ENCODE results near the gene GLRA1.

The GLRA1 gene

GRCh38 chr5:151906246-151906645, 18.4 kb downstream of the GLRA1 start:
- DNase-seq (ENCODE audit: low read depth), result no peak

GRCh38 chr5:151905557-151905961, 19.1 kb downstream of the GLRA1 start:
- no peak overlapping the region for H3K4me3 ChIP-seq (ENCODE audit: low read depth, low read length)
- no peak for TF ChIP-seq MAX (IDR thresholded peaks at IDR 0.05; ENCODE audit: low read depth, low read length)
- TF ChIP-seq MYC (IDR thresholded peaks at IDR 0.05; ENCODE audit: low read depth, low read length), result no peak
- no peak for TF ChIP-seq CTCF (IDR thresholded peaks at IDR 0.05; ENCODE audit: low read depth, low read length)
- no peak for TF ChIP-seq POLR2A (IDR thresholded peaks at IDR 0.05; ENCODE audit: extremely low read depth, insufficient read length)
- DNase-seq (ENCODE audit: low read depth), result no peak

More at GRCh38 chr5:151906246-151906645, 18.4 kb downstream of the GLRA1 start:
- TF ChIP-seq POLR2A (IDR thresholded peaks at IDR 0.05; ENCODE audit: extremely low read depth, insufficient read length), result no peak
- no peak for TF ChIP-seq CTCF (IDR thresholded peaks at IDR 0.05; ENCODE audit: low read depth, low read length)
- no peak for TF ChIP-seq MYC (IDR thresholded peaks at IDR 0.05; ENCODE audit: low read depth, low read length)
- no peak for TF ChIP-seq MAX (IDR thresholded peaks at IDR 0.05; ENCODE audit: low read depth, low read length)
- no peak overlapping the region for H3K4me3 ChIP-seq (ENCODE audit: low read depth, low read length)

GRCh38 chr5:151904909-151905308, 19.7 kb downstream of the GLRA1 start:
- TF ChIP-seq POLR2A (IDR thresholded peaks at IDR 0.05; ENCODE audit: extremely low read depth, insufficient read length) (no peak), CTCF (IDR thresholded peaks at IDR 0.05; ENCODE audit: low read depth, low read length) (no peak), MAX (IDR thresholded peaks at IDR 0.05; ENCODE audit: low read depth, low read length) (no peak), MYC (IDR thresholded peaks at IDR 0.05; ENCODE audit: low read depth, low read length) (no peak)
- no peak for DNase-seq (ENCODE audit: low read depth)
- no peak overlapping the region for H3K4me3 ChIP-seq (ENCODE audit: low read depth, low read length)

GRCh38 chr5:151904127-151904526, 20.5 kb downstream of the GLRA1 start:
- no peak for DNase-seq (ENCODE audit: low read depth)
- no peak overlapping the region for H3K4me3 ChIP-seq (ENCODE audit: low read depth, low read length)
- TF ChIP-seq MAX (IDR thresholded peaks at IDR 0.05; ENCODE audit: low read depth, low read length) (no peak), CTCF (IDR thresholded peaks at IDR 0.05; ENCODE audit: low read depth, low read length) (no peak), POLR2A (IDR thresholded peaks at IDR 0.05; ENCODE audit: extremely low read depth, insufficient read length) (no peak), MYC (IDR thresholded peaks at IDR 0.05; ENCODE audit: low read depth, low read length) (no peak)

- H3K4me3 ChIP-seq (ENCODE audit: low read depth, low read length), result no peak overlapping the region
- TF ChIP-seq MYC (IDR thresholded peaks at IDR 0.05; ENCODE audit: low read depth, low read length), result no peak
- no peak for TF ChIP-seq MAX (IDR thresholded peaks at IDR 0.05; ENCODE audit: low read depth, low read length)
- TF ChIP-seq POLR2A (IDR thresholded peaks at IDR 0.05; ENCODE audit: extremely low read depth, insufficient read length), result no peak
- no peak for TF ChIP-seq CTCF (IDR thresholded peaks at IDR 0.05; ENCODE audit: low read depth, low read length)
- DNase-seq (ENCODE audit: low read depth), result no peak
These were observed 21.4 kb downstream of the GLRA1 start for GRCh38 chr5:151903243-151903653.

- no peak overlapping the region for H3K4me3 ChIP-seq (ENCODE audit: low read depth, low read length)
- DNase-seq (ENCODE audit: low read depth), result no peak
- TF ChIP-seq MAX (IDR thresholded peaks at IDR 0.05; ENCODE audit: low read depth, low read length) (no peak), POLR2A (IDR thresholded peaks at IDR 0.05; ENCODE audit: extremely low read depth, insufficient read length) (no peak), CTCF (IDR thresholded peaks at IDR 0.05; ENCODE audit: low read depth, low read length) (no peak), MYC (IDR thresholded peaks at IDR 0.05; ENCODE audit: low read depth, low read length) (no peak)
These were observed 22.4 kb downstream of the GLRA1 start for GRCh38 chr5:151902215-151902614.
